ENCODE results near the gene ACOXL.
"Not testable (repeated sequence)": the region's sequence is repeated elsewhere in the genome, so short reads cannot be mapped to it uniquely, and the experiment has no call there.

ACOXL gene

DNA sequence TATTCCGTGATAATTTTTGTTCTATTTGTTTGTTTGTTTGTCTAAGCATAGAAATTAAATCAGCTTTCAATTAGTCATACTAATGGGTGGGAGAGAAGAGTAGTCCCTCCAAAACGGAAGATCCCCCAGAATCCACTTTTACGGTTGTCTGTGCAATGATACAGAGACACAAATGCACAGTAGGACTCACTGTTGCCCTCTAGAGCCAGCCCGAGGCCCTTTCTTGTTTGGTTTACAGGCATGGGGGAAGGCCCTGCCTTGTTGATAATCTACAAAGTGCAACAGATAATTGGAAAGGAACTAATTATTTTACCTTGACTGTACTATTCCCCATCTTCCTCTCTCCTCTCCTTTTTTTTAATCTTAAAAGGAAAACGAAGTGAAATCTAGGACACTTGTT, 121.1 kb downstream of the ACOXL start:
- Histone ChIP-seq H3K4me3 (ENCODE audit: low read length) (no peak overlapping the region), H3K9ac (ENCODE audit: low read length) (no peak overlapping the region), H3K9me3 (ENCODE audit: control insufficient read depth, low read depth, low read length) (no peaks in the 10 kb centered on the region), H3K27me3 (ENCODE audit: control insufficient read depth, insufficient read depth, low read length) (no peaks in the 10 kb centered on the region), H3K4me1 (ENCODE audit: control insufficient read depth, low read depth, low read length) (peaks cover 5% of the 10 kb centered on the region), H3K36me3 (ENCODE audit: control insufficient read depth, low read depth, low read length) (no peaks in the 10 kb centered on the region), H3K27ac (ENCODE audit: low read length) (no peak overlapping the region)

DNA sequence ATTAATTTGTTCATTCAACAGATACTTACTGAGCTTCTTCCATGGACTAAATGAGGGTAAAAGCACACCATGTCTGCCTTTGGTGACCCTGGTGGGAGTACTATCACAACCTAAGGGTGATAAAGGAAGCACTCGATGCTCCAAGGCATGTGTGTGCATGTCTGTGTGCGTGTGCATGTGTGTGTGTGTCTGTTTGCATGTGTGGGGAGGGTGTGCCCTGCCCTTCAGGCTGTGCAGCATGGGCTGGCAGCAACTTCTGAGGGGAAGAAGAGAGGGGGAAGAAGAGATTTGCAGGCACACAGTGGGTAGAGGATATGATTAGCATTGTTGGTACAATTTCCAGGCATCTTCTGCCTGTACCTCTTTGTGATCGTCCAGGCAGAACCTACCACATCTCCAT, 121.6 kb downstream of the ACOXL start:
- no peaks in the 10 kb centered on the region for H3K27me3 ChIP-seq (ENCODE audit: control insufficient read depth, insufficient read depth, low read length)
- H3K9me3 ChIP-seq (ENCODE audit: control insufficient read depth, low read depth, low read length), result no peaks in the 10 kb centered on the region
- no peak overlapping the region for H3K27ac ChIP-seq (ENCODE audit: low read length)
- H3K36me3 ChIP-seq (ENCODE audit: control insufficient read depth, low read depth, low read length), result no peaks in the 10 kb centered on the region
- peaks cover 6% of the 10 kb centered on the region for H3K4me1 ChIP-seq (ENCODE audit: control insufficient read depth, low read depth, low read length)
- H3K9ac ChIP-seq (ENCODE audit: low read length), result no peak overlapping the region
- H3K4me3 ChIP-seq (ENCODE audit: low read length), result no peak overlapping the region

DNA sequence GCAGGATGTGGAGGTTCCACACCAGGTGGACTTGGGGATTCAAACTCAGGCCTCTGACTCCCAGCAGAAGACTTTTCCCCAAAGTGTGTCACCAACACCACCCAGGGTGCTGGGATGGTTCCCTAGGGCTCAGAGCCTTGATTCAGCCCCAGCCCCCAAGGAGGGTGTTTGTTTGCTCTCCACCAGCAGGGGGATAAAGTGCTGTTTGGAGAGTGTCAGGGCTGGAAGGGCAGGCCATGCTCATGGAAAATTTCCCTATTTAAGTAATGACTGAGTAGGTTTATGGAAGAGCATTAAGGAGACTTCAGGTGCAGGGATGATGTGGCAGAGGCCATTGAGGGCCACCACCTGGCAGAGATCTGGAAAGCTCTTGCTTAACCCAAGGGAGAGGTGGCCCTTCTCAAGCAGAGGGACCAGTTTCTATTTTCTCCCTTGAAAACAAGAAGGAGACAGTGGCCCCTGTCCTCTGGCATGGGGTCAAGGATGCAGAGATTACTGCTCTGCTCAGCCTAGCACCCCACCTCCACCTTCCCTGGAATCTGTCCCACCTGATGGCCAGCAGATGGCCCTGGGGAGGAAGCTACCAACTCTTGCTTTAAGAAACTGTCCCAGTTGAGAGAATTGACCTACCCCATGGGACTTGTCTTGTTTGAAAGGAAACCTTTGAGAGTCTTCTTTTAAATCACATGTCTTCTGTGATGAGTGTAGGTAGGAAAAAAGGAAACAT, 122.1 kb downstream of the ACOXL start:
- no peaks in the 10 kb centered on the region for H3K9me3 ChIP-seq (ENCODE audit: control insufficient read depth, low read depth, low read length)
- H3K9ac ChIP-seq (ENCODE audit: low read length), result no peak overlapping the region
- no peak overlapping the region for H3K4me3 ChIP-seq (ENCODE audit: low read length)
- no peaks in the 10 kb centered on the region for H3K36me3 ChIP-seq (ENCODE audit: control insufficient read depth, low read depth, low read length)
- no peaks in the 10 kb centered on the region for H3K27me3 ChIP-seq (ENCODE audit: control insufficient read depth, insufficient read depth, low read length)
- H3K4me1 ChIP-seq (ENCODE audit: control insufficient read depth, low read depth, low read length), result peaks cover 12% of the 10 kb centered on the region
- no peak overlapping the region for H3K27ac ChIP-seq (ENCODE audit: low read length)

DNA sequence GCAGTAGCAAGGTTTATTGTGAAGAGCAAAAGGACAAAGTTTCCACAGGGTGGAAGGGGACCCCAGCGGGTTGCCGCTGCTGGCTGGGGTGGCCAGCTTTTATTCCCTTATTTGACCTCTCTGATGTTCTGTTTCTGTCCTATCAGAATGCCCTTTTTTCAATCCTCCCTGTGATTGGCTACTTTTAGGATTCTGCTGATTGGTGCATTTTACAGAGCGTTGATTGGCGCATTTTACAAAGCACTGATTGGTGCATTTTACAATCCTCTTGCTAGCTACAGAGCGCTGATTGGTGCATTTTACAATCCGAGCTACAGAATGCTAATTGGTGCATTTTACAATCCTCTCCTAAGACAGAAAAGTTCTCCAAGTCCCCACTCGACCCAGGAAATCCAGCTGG, 123.5 kb downstream of the ACOXL start:
- H3K4me3 ChIP-seq (ENCODE audit: low read length); H3K27me3 ChIP-seq (ENCODE audit: control insufficient read depth, insufficient read depth, low read length); H3K9ac ChIP-seq (ENCODE audit: low read length); H3K27ac ChIP-seq (ENCODE audit: low read length); H3K36me3 ChIP-seq (ENCODE audit: control insufficient read depth, low read depth, low read length); H3K9me3 ChIP-seq (ENCODE audit: control insufficient read depth, low read depth, low read length): not testable (repeated sequence)
- peaks cover 14% of the 10 kb centered on the region for H3K4me1 ChIP-seq (ENCODE audit: control insufficient read depth, low read depth, low read length)

DNA sequence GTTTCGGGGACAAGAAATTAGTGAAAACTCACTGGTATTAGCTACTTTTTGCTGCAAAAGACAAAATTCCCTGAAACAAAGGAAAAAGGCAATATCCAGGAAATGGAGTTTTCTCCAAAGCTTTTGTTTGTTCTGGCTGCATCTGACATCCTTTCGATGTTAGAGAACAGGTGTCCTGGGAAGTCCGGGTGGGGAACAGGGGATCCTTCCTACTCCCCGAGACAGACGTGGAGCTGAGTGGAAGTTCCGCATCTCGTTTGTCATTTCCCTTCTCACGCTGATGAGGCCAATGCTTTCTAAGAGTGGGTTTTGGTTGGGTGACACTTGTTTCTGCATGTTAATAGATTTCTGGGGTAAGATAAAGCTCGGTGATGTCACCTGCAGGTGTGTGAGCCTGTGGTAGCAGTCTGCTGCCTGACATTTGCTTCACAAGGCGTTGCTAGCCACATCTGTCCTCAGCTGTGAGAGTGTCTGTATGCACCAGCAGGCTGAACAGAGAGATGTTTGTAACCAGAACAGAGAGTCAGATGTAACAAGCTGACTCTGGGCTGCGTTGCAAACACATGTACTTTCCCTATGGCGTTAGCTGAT, 125.9 kb downstream of the ACOXL start:
- no peak overlapping the region for H3K4me3 ChIP-seq (ENCODE audit: low read length)
- H3K36me3 ChIP-seq (ENCODE audit: control insufficient read depth, low read depth, low read length), result no peaks in the 10 kb centered on the region
- H3K9me3 ChIP-seq (ENCODE audit: control insufficient read depth, low read depth, low read length), result no peaks in the 10 kb centered on the region
- H3K27ac ChIP-seq (ENCODE audit: low read length), result no peak overlapping the region
- peaks cover 14% of the 10 kb centered on the region for H3K4me1 ChIP-seq (ENCODE audit: control insufficient read depth, low read depth, low read length)
- H3K9ac ChIP-seq (ENCODE audit: low read length), result no peak overlapping the region
- H3K27me3 ChIP-seq (ENCODE audit: control insufficient read depth, insufficient read depth, low read length), result no peaks in the 10 kb centered on the region

GRCh38 chr2:110858993-110859701, 126.8 kb downstream of the ACOXL start:
- H3K4me3 ChIP-seq (ENCODE audit: low read length), result no peak overlapping the region
- H3K9ac ChIP-seq (ENCODE audit: low read length), result no peak overlapping the region
- H3K9me3 ChIP-seq (ENCODE audit: control insufficient read depth, low read depth, low read length), result no peaks in the 10 kb centered on the region
- H3K27ac ChIP-seq (ENCODE audit: low read length), result no peak overlapping the region
- H3K27me3 ChIP-seq (ENCODE audit: control insufficient read depth, insufficient read depth, low read length), result no peaks in the 10 kb centered on the region
- no peaks in the 10 kb centered on the region for H3K36me3 ChIP-seq (ENCODE audit: control insufficient read depth, low read depth, low read length)
- H3K4me1 ChIP-seq (ENCODE audit: control insufficient read depth, low read depth, low read length), result peaks cover 14% of the 10 kb centered on the region

DNA sequence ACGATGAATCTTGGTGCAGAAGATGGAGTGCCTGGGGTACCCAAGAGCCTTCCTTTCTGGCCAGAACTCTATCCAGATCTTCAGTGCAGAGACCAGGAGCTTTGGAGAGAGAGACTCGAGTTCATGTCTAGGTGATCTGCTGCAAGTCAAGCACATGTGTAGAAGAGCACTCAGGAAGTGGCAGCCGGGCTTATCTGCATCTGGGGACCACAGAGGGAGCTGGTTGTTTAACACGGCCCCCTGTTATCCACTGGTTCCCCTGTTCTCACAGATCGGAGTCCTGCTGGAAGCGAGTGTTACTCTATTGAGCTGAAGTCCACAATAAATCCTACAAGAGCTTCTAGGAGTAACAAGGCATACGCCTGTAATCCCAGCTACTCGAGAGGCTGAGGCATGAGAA, 128.3 kb downstream of the ACOXL start:
- Histone ChIP-seq H3K4me1 (ENCODE audit: control insufficient read depth, low read depth, low read length) (peaks cover 14% of the 10 kb centered on the region), H3K9me3 (ENCODE audit: control insufficient read depth, low read depth, low read length) (no peaks in the 10 kb centered on the region), H3K27ac (ENCODE audit: low read length) (no peak overlapping the region), H3K4me3 (ENCODE audit: low read length) (no peak overlapping the region), H3K9ac (ENCODE audit: low read length) (no peak overlapping the region), H3K27me3 (ENCODE audit: control insufficient read depth, insufficient read depth, low read length) (no peaks in the 10 kb centered on the region), H3K36me3 (ENCODE audit: control insufficient read depth, low read depth, low read length) (no peaks in the 10 kb centered on the region)

DNA sequence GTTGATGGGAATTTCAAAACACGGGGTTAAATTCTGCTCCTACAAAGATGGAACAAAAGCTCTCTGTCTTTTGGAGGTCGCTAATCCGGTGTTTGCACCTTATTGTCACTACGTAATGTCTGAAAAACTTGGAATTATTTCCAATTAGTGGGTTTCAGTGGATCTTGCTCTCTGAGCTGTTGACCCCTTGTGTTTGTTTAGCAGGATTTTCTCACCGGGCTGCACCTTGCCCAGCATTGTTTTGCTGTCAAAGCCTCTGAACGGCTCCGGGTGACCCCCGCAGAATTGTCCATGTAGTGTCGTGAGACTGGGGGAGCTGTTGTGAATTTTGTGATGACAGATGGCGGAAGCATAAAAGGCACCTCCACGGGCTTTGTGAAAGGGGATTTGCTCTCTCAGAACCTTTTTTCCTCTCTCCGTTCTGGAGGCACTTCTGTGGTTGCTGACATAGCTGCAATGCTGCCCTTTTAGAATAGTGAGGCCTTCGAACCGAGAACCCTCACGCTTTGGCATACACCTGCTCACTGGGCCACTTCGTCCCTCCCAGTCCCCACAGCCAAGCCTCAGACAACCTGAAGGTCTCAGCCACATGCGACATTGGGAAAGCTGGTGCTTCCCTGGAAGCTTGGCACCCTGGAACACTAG, 129.4 kb downstream of the ACOXL start:
- Histone ChIP-seq H3K27me3 (ENCODE audit: control insufficient read depth, insufficient read depth, low read length) (no peaks in the 10 kb centered on the region), H3K4me3 (ENCODE audit: low read length) (no peak overlapping the region), H3K9me3 (ENCODE audit: control insufficient read depth, low read depth, low read length) (no peaks in the 10 kb centered on the region), H3K9ac (ENCODE audit: low read length) (no peak overlapping the region), H3K4me1 (ENCODE audit: control insufficient read depth, low read depth, low read length) (peaks cover 18% of the 10 kb centered on the region), H3K27ac (ENCODE audit: low read length) (no peak overlapping the region), H3K36me3 (ENCODE audit: control insufficient read depth, low read depth, low read length) (no peaks in the 10 kb centered on the region)

- no peak overlapping the region for H3K9ac ChIP-seq (ENCODE audit: low read length)
- H3K4me3 ChIP-seq (ENCODE audit: low read length), result no peak overlapping the region
- no peak overlapping the region for H3K27ac ChIP-seq (ENCODE audit: low read length)
- no peaks in the 10 kb centered on the region for H3K36me3 ChIP-seq (ENCODE audit: control insufficient read depth, low read depth, low read length)
- no peaks in the 10 kb centered on the region for H3K27me3 ChIP-seq (ENCODE audit: control insufficient read depth, insufficient read depth, low read length)
- peaks cover 12% of the 10 kb centered on the region for H3K4me1 ChIP-seq (ENCODE audit: control insufficient read depth, low read depth, low read length)
- H3K9me3 ChIP-seq (ENCODE audit: control insufficient read depth, low read depth, low read length), result no peaks in the 10 kb centered on the region
Measured at GRCh38 chr2:110863726-110864125, 131.4 kb downstream of the ACOXL start.

- Histone ChIP-seq H3K9ac (ENCODE audit: low read length) (no peak overlapping the region), H3K4me3 (ENCODE audit: low read length) (no peak overlapping the region), H3K4me1 (ENCODE audit: control insufficient read depth, low read depth, low read length) (peaks cover 9% of the 10 kb centered on the region), H3K27ac (ENCODE audit: low read length) (no peak overlapping the region), H3K27me3 (ENCODE audit: control insufficient read depth, insufficient read depth, low read length) (no peaks in the 10 kb centered on the region), H3K36me3 (ENCODE audit: control insufficient read depth, low read depth, low read length) (no peaks in the 10 kb centered on the region), H3K9me3 (ENCODE audit: control insufficient read depth, low read depth, low read length) (no peaks in the 10 kb centered on the region)
Measured at GRCh38 chr2:110864176-110864575, 131.8 kb downstream of the ACOXL start.

DNA sequence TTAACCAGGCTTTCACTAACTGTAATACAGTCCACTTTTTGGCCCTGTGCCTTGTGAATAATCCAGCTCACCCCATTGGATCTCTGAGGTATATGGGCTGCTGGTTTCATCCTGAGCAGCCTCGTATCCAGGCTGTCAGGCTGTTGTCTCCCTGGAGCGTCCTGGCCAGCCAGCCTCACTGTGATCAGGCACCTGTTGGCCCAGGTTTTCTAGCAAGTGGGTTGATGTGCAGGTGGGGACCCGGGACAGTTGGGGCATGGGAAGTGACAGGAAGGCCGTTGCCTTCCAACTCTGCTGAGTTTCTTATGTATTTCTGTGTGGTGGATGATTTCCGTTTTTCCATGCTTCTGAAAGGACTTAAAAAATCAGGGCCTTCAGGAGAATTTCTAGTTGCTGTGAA, 132.4 kb downstream of the ACOXL start:
- no peaks in the 10 kb centered on the region for H3K27me3 ChIP-seq (ENCODE audit: control insufficient read depth, insufficient read depth, low read length)
- H3K4me1 ChIP-seq (ENCODE audit: control insufficient read depth, low read depth, low read length), result peaks cover 4% of the 10 kb centered on the region
- no peak overlapping the region for H3K4me3 ChIP-seq (ENCODE audit: low read length)
- no peak overlapping the region for H3K27ac ChIP-seq (ENCODE audit: low read length)
- H3K9me3 ChIP-seq (ENCODE audit: control insufficient read depth, low read depth, low read length), result no peaks in the 10 kb centered on the region
- H3K36me3 ChIP-seq (ENCODE audit: control insufficient read depth, low read depth, low read length), result no peaks in the 10 kb centered on the region
- no peak overlapping the region for H3K9ac ChIP-seq (ENCODE audit: low read length)
